NB4 (cell line): ENCODE data around the gene NAXD.

Experiments used
- POLR2A ChIP-seq: IDR thresholded peaks from 2 replicates; pipeline ENCODE4 v1.6.1; 2011; ENCODE audit warnings: mild to moderate bottlenecking; ENCODE audit not compliant: insufficient read length; ENCODE audit errors: extremely low read depth
- TF ChIP-seq, protein P1 (sequence below): IDR thresholded peaks from one replicate; pipeline ENCODE4 v1.5.1; 2012; ENCODE audit warnings: low read depth, low read length

- TF ChIP-seq, protein P1, sequence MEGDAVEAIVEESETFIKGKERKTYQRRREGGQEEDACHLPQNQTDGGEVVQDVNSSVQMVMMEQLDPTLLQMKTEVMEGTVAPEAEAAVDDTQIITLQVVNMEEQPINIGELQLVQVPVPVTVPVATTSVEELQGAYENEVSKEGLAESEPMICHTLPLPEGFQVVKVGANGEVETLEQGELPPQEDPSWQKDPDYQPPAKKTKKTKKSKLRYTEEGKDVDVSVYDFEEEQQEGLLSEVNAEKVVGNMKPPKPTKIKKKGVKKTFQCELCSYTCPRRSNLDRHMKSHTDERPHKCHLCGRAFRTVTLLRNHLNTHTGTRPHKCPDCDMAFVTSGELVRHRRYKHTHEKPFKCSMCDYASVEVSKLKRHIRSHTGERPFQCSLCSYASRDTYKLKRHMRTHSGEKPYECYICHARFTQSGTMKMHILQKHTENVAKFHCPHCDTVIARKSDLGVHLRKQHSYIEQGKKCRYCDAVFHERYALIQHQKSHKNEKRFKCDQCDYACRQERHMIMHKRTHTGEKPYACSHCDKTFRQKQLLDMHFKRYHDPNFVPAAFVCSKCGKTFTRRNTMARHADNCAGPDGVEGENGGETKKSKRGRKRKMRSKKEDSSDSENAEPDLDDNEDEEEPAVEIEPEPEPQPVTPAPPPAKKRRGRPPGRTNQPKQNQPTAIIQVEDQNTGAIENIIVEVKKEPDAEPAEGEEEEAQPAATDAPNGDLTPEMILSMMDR = no peak
- no peak for TF ChIP-seq POLR2A
Observed at GRCh38 chr13:110683921-110684320, 68.6 kb downstream of the NAXD start.
